Left lung (tissue), 10 donors: ENCODE data around the gene PSMD5. TPM values are rescaled to one million over a fixed set of nuclear protein-coding genes. Genes with fewer than 3 reads are reported as not detected.

Experiments used
- ATAC-seq: fragments of 200-7000 bp; cut with Tn5 transposase; one replicate; pipeline ENCODE4 v1.9.1; 2020; ENCODE audit warnings: moderate library complexity
- DNase-seq, 4 donors: peaks; one replicate each; pipeline ENCODE4 v3.0.0-alpha.2; 2013 to 2020
- H3K27ac ChIP-seq, 2 donors: fragments of 200-600 bp; sonication (generic) in 1 of 2; one replicate each; pipeline versions ENCODE4 v1.5.0 to v1.8.0; 2020 to 2021
- H3K27me3 ChIP-seq, 2 donors: fragments of 200-600 bp; sonication (generic) in 1 of 2; one replicate each; pipeline versions ENCODE4 v1.5.0 to v1.8.0; 2020 to 2021
- H3K36me3 ChIP-seq, 2 donors: fragments of 200-600 bp; sonication (generic) in 1 of 2; one replicate each; pipeline versions ENCODE4 v1.5.0 to v1.8.0; 2020 to 2021
- H3K4me1 ChIP-seq, 2 donors: fragments of 200-600 bp; one replicate each; pipeline ENCODE4 v1.8.0; 2021
- H3K4me3 ChIP-seq, 2 donors: fragments of 200-600 bp; sonication (generic) in 1 of 2; one replicate each; pipeline versions ENCODE4 v1.5.0 to v1.8.0; 2020 to 2021; ENCODE audit warnings: mild to moderate bottlenecking in 1 of 2
- H3K9me3 ChIP-seq, 2 donors: fragments of 200-600 bp; sonication (generic) in 1 of 2; one replicate each; pipeline versions ENCODE4 v1.5.0 to v1.8.0; 2020 to 2021
- intact Hi-C, 2 donors: fragments of 100-400 bp; cut with DNase I; formaldehyde crosslinking; loops; one replicate each; pipeline versions ENCODE4 v1.11.2 to v1.14.2; 2022
- polyA plus RNA-seq, 6 donors: library from polyadenylated mRNA; unstranded; fragments of 120-200 nt; gene quantifications; one replicate each; pipeline ENCODE4 v1.2.1, GENCODE V29; 2013; ENCODE audit not compliant: insufficient read length in 6 of 6
- total RNA-seq, 2 donors: library from RNA; stranded (reverse); fragmentation: NEBNext Ultra II Directional; extraction: Animal tissue kit (Norgen Biotek cat#: 25700); gene quantifications; one replicate each; pipeline ENCODE4 v1.2.1, GENCODE V29; 2021
- TF ChIP-seq, protein P1 (sequence below), 2 donors: fragments of 200-600 bp; sonication (generic) in 1 of 2; IDR thresholded peaks; one replicate each; pipeline versions ENCODE4 v1.5.0 to v1.8.0; 2021; ENCODE audit warnings: antibody characterized with exemption in 2 of 2
- donor health status: DM: no; HTN: yes; CAD: no.
- donor health status: DM: no; HTN: no; CAD: no.

Gene PSMD5
- total and polyA plus RNA-seq, 8 donors = 34.0 to 52.1 (median 43.6) TPM

DNA sequence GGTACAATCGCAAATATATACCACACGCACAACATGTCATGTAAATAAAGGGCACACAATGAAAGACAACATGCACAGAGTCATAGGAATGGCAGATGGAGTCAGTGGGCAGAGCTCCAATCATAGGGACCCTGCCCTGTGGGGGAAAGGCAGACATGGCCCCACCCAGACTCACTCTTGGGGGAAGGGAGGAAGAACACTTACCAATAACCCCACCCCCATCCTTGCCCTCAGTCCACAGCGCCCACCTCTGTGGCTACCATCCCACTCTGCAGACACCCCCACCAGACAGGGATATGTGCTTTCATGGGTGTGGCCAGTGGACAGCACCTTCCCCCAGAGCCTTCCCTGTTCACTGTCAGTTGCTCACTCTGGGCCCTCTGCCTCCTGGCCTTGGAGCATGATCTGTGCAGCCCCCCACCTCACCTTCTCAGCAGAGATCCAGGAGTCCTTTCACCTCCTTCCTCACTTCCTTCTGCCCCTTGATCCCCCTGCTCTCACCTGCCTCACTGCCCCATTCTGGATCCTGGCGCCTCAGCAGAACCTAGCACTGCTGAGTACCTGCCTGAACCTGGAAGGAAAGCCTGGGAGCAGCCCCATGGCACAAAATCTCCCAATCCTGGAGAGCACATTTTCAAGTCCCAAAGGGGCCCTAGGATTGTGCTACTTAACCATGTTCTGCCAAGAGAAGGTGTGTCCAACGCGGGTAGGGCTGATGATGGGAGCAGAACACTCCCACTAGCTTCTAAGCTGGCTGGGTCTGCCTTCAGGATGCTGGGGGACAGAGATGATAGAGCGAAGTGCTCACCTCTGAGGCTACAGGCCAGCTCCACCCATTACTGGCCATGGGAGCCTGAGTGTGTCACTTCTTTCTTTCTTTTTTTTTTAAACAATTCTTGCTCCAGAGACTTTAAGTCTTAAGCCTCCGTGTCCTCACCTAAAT is 35.7 kb upstream of the PSMD5 start:
- TF ChIP-seq, protein P1, sequence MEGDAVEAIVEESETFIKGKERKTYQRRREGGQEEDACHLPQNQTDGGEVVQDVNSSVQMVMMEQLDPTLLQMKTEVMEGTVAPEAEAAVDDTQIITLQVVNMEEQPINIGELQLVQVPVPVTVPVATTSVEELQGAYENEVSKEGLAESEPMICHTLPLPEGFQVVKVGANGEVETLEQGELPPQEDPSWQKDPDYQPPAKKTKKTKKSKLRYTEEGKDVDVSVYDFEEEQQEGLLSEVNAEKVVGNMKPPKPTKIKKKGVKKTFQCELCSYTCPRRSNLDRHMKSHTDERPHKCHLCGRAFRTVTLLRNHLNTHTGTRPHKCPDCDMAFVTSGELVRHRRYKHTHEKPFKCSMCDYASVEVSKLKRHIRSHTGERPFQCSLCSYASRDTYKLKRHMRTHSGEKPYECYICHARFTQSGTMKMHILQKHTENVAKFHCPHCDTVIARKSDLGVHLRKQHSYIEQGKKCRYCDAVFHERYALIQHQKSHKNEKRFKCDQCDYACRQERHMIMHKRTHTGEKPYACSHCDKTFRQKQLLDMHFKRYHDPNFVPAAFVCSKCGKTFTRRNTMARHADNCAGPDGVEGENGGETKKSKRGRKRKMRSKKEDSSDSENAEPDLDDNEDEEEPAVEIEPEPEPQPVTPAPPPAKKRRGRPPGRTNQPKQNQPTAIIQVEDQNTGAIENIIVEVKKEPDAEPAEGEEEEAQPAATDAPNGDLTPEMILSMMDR (IDR thresholded peaks at IDR 0.05) = no peak
- ATAC-seq = no peak
- peak overlapping the region in 1 of 2 donors; percentile 85 for H3K4me3 ChIP-seq
- peaks cover 0 to 8% of the 10 kb centered on the region in 2 donors for H3K36me3 ChIP-seq
- intact Hi-C loops = no loop called here
- no peak for DNase-seq
- H3K4me1 ChIP-seq = peaks cover 2 to 30% of the 10 kb centered on the region in 2 donors
- no peak overlapping the region for H3K27ac ChIP-seq
- no peaks in the 10 kb centered on the region for H3K9me3 ChIP-seq
- no peaks in the 10 kb centered on the region for H3K27me3 ChIP-seq

DNA sequence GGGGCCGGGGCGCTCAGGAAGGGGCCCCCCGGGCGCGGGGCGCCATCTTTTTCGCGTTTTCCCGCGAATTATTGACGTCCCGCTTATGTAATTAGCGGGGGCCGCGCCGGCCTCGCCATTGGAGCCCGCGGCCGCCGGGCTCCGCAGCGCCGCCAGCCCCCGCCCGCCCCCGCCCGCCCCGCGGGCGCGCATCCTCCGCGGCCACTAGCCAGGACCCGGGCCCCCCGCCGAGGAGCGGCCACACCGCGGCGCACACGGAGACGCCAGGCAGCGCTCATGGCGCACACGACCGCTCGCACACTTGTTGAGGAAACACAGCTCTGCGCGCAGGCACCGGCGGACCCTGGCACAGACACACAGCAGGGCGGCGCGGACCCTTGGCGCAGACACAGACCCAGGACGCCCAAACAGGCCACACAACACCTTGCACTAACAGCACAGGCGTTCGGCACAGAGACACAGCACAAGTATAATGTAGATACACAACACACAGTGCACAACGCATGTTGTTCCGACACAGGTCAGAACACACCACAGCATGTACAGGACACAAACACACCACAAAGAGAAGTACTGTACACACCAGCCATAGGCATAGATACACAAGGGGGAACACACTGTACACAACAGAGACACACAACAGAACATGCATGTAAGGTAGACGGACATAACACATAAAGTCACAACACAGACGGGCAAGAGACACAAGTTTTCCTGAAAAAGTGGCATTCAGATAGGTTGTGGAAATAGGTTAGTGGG is 34.7 kb upstream of the PSMD5 start:
- Histone ChIP-seq H3K4me3 (peak overlapping the region; percentile 56 to 85), H3K4me1 (peaks cover 2 to 35% of the 10 kb centered on the region in 2 donors), H3K27me3 (no peaks in the 10 kb centered on the region), H3K36me3 (peaks cover 0 to 18% of the 10 kb centered on the region in 2 donors), H3K9me3 (no peaks in the 10 kb centered on the region), H3K27ac (peak overlapping the region; percentile 94)
- peak; percentile 45 for ATAC-seq
- peak in 3 of 4 donors; percentile 61 to 92 (median 72) for DNase-seq
- intact Hi-C loops = no loop called here
- TF ChIP-seq, protein P1 (IDR thresholded peaks at IDR 0.05) = no peak

DNA sequence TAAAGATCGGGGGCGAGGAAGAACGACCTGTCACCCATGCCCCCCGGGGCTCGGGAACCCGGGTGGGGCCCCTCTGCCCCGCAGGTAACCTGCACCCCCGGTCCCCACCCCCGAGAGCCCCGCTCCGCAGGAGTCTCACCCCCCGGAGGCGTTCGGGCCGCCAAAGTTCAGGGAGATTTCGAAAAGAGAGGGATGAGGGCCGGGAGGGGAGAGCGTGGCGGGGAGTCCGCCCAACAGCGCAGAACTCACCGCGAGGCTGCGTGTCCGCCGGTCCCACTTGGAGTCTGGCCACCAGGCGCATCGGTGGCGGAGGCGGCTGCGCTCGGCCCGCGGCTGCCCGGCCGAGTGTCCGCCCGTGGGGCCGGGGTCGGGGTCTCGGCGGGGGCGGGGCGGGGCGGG is 34.1 kb upstream of the PSMD5 start, which contains the start of gene PHF19:
Gene PHF19, minus strand, starts transcription at position 347 of the 399 bp plus-strand sequence. CDS start 2,447 bp downstream, outside the sequence.
- H3K9me3 ChIP-seq = no peaks in the 10 kb centered on the region
- peaks cover 0 to 23% of the 10 kb centered on the region in 2 donors for H3K36me3 ChIP-seq
- H3K27me3 ChIP-seq = no peaks in the 10 kb centered on the region
- DNase-seq (peak in 1 of 4 donors; percentile 85), ATAC-seq (peak; percentile 12)
- peaks cover 2 to 35% of the 10 kb centered on the region in 2 donors for H3K4me1 ChIP-seq
- H3K27ac ChIP-seq = peak within 1 kb of the TSS; percentile 94
- intact Hi-C loops = no loop called here
- peak within 1 kb of the TSS; percentile 56 to 85 for H3K4me3 ChIP-seq
- TF ChIP-seq, protein P1 (IDR thresholded peaks at IDR 0.05) = no peak

DNA sequence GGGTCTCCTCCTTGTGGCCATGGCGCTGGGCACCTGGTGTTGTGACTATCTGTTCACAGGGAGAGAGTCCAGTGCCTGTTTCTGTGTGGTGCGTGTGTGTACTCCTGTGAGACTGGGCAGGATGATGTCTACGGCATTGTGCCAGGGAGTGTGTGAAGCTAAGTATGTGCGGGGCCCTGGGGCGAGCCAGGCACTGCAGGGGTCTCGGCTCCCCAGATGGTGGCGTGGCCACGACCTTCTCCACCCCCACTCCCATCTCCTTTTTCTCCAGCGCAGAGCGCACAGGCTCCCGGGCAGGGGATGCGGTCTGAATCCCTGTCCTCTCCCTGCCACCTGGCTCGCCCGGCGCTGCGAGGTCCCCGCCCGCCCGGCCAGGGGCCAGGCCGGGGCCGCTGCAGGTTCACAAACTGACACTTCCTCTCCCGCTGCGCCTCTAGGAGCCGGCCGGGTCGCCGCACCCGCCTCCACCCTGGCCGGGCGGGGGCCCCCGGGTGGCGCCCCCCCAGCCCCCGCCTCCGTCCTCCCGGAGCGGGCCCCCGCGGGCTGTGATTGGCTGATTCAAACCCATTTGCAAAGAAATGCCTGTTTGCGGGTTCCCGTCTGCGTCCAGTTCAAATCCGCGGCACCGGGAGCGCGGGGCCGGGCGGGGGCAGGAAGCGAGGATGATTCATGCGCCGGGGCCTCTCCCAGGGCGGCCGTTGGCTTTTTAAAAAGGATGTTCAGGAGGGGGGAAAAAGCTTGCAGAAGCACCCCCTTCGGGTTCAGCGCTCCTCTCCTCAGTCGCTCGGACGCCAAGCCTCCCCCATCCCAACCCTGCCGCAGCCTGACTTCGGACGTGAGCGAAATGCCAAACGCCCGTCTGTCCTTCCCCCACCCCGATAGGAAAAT is 33.5 kb upstream of the PSMD5 start:
- peak overlapping the region; percentile 56 to 85 for H3K4me3 ChIP-seq
- peaks cover 2 to 35% of the 10 kb centered on the region in 2 donors for H3K4me1 ChIP-seq
- TF ChIP-seq, protein P1 (IDR thresholded peaks at IDR 0.05) = no peak
- H3K36me3 ChIP-seq = peaks cover 0 to 23% of the 10 kb centered on the region in 2 donors
- no peaks in the 10 kb centered on the region for H3K9me3 ChIP-seq
- intact Hi-C loops = no loop called here
- DNase-seq = peak in 3 of 4 donors; percentile 71 to 95 (median 91)
- ATAC-seq = peak; percentile 85
- no peaks in the 10 kb centered on the region for H3K27me3 ChIP-seq
- peak overlapping the region; percentile 94 for H3K27ac ChIP-seq
